ENCODE measurements around the gene KRT33B. TPM values are rescaled to one million over a fixed set of nuclear protein-coding genes. Genes with fewer than 3 reads are reported as not detected.
"Not testable (repeated sequence)": the region's sequence is repeated elsewhere in the genome, so short reads cannot be mapped to it uniquely, and the experiment has no call there.

The KRT33B gene
- total RNA-seq, 2 donors from 2014 or later, result not detected

- H3K4me3 ChIP-seq, result no peak overlapping the region
- DNase-seq (ENCODE audit: low spot score) (no peak), ATAC-seq (ENCODE audit: insufficient number of reproducible peaks, low FRiP score, low read depth) (no peak)
- H3K9me3 ChIP-seq, result no peaks in the 10 kb centered on the region
- no peak overlapping the region for H3K27ac ChIP-seq
- H3K36me3 ChIP-seq, result no peaks in the 10 kb centered on the region
- TF ChIP-seq CTCF (IDR thresholded peaks at IDR 0.05), result no peak
- no peaks in the 10 kb centered on the region for H3K27me3 ChIP-seq (replicated peaks; ENCODE audit: insufficient read depth)
- H3K4me1 ChIP-seq (ENCODE audit: control insufficient read depth in 1 of 2, low read depth in 2 of 2), result no peaks in the 10 kb centered on the region
Measured at GRCh38 chr17:41360296-41360995, 9.2 kb downstream of the KRT33B start.

- no peak for DNase-seq (ENCODE audit: low spot score)
- no peak overlapping the region for H3K27ac ChIP-seq
- H3K36me3 ChIP-seq, result no peaks in the 10 kb centered on the region
- H3K27me3 ChIP-seq (replicated peaks; ENCODE audit: insufficient read depth), result no peaks in the 10 kb centered on the region
- H3K9me3 ChIP-seq, result no peaks in the 10 kb centered on the region
- H3K4me3 ChIP-seq, result no peak overlapping the region
- ATAC-seq (ENCODE audit: insufficient number of reproducible peaks, low FRiP score, low read depth), result no peak
- no peaks in the 10 kb centered on the region for H3K4me1 ChIP-seq (ENCODE audit: control insufficient read depth in 1 of 2, low read depth in 2 of 2)
- no peak for TF ChIP-seq CTCF (IDR thresholded peaks at IDR 0.05)
Measured at GRCh38 chr17:41354536-41354935, 15.1 kb downstream of the KRT33B start.

- ATAC-seq (ENCODE audit: insufficient number of reproducible peaks, low FRiP score, low read depth) (no peak), DNase-seq (ENCODE audit: low spot score) (no peak)
- H3K4me1 ChIP-seq (ENCODE audit: control insufficient read depth in 1 of 2, low read depth in 2 of 2), result no peaks in the 10 kb centered on the region
- no peaks in the 10 kb centered on the region for H3K27me3 ChIP-seq (replicated peaks; ENCODE audit: insufficient read depth)
- no peaks in the 10 kb centered on the region for H3K9me3 ChIP-seq
- no peak for TF ChIP-seq CTCF (IDR thresholded peaks at IDR 0.05)
- H3K36me3 ChIP-seq, result no peaks in the 10 kb centered on the region
- no peak overlapping the region for H3K4me3 ChIP-seq
- no peak overlapping the region for H3K27ac ChIP-seq
Measured at GRCh38 chr17:41352597-41353366, 16.8 kb downstream of the KRT33B start.

- ATAC-seq (ENCODE audit: insufficient number of reproducible peaks, low FRiP score, low read depth) (no peak), DNase-seq (ENCODE audit: low spot score) (no peak)
- Histone ChIP-seq H3K9me3 (no peaks in the 10 kb centered on the region), H3K4me1 (ENCODE audit: control insufficient read depth in 1 of 2, low read depth in 2 of 2) (no peaks in the 10 kb centered on the region), H3K27me3 (replicated peaks; ENCODE audit: insufficient read depth) (no peaks in the 10 kb centered on the region), H3K4me3 (no peak overlapping the region), H3K27ac (no peak overlapping the region), H3K36me3 (no peaks in the 10 kb centered on the region)
- no peak for TF ChIP-seq CTCF (IDR thresholded peaks at IDR 0.05)
Measured at GRCh38 chr17:41351177-41351576, 18.4 kb downstream of the KRT33B start.

GRCh38 chr17:41350381-41350878, 19.2 kb downstream of the KRT33B start, which contains the start of gene KRT33A:
Gene KRT33A, minus strand, starts transcription at chr17:41350828. Its CDS starts 61 bp downstream, at chr17:41350767.
- not testable (repeated sequence) for H3K36me3 ChIP-seq; H3K4me3 ChIP-seq; DNase-seq (ENCODE audit: low spot score); H3K27ac ChIP-seq; ATAC-seq (ENCODE audit: insufficient number of reproducible peaks, low FRiP score, low read depth); H3K4me1 ChIP-seq (ENCODE audit: control insufficient read depth in 1 of 2, low read depth in 2 of 2); H3K27me3 ChIP-seq (replicated peaks; ENCODE audit: insufficient read depth); H3K9me3 ChIP-seq

All from thoracic aorta (tissue), 2 donors.